Transverse colon (tissue), 3 donors: ENCODE results near the gene SCOC.

Source experiments
- POLR2A ChIP-seq: fragments of 450-650 bp; IDR thresholded peaks from one replicate; pipeline ENCODE4 v1.6.1; 2016; ENCODE audit warnings: antibody characterized with exemption, mild to moderate bottlenecking, moderate library complexity
- TF ChIP-seq, protein P1 (sequence below), 5 experiments: fragments of 200-600 bp in 3 of 5; fragments of 450-650 bp in 2 of 5; sonication (generic) in 3 of 5; IDR thresholded peaks; 1 replicate in 2 of 5; 2 replicates in 3 of 5; pipeline ENCODE4 v1.5.1; 2016 to 2017; ENCODE audit warnings: antibody characterized with exemption in 5 of 5, inconsistent platforms in 3 of 5, mild to moderate bottlenecking in 2 of 5, moderate library complexity in 1 of 5

DNA sequence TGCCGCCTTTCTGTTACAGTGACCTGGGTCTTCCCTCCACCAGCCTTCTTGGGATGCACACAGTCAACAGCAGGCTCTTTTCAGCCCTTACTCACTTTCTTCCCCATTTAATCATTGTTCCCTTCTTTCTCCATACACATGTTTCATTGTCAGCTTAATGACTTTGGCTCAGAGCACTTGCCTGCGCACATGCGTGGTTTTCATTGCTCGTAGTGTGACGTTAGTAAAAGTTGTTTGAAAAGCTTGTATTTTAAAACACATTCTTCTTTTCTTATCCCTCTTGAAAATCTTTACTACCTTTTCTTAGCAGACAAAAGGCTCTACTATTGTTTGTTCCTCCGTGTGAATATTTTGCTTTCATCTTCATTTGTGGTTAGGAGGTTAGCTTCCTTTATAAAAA is 19.7 kb upstream of the SCOC start:
- TF ChIP-seq, protein P1, sequence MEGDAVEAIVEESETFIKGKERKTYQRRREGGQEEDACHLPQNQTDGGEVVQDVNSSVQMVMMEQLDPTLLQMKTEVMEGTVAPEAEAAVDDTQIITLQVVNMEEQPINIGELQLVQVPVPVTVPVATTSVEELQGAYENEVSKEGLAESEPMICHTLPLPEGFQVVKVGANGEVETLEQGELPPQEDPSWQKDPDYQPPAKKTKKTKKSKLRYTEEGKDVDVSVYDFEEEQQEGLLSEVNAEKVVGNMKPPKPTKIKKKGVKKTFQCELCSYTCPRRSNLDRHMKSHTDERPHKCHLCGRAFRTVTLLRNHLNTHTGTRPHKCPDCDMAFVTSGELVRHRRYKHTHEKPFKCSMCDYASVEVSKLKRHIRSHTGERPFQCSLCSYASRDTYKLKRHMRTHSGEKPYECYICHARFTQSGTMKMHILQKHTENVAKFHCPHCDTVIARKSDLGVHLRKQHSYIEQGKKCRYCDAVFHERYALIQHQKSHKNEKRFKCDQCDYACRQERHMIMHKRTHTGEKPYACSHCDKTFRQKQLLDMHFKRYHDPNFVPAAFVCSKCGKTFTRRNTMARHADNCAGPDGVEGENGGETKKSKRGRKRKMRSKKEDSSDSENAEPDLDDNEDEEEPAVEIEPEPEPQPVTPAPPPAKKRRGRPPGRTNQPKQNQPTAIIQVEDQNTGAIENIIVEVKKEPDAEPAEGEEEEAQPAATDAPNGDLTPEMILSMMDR (IDR thresholded peaks at IDR 0.05) = no peak
- TF ChIP-seq POLR2A = no peak
